AG10803 (cell line): ENCODE data around the gene LY86.

Source experiments
- DNase-seq: peaks from one replicate; pipeline ENCODE4 v3.0.0; 2010; ENCODE audit warnings: low read depth
- H3K4me3 ChIP-seq: 2 replicates; pipeline ENCODE4 v1.5.1; 2011; ENCODE audit warnings: mild to moderate bottlenecking, low read length, control low read depth
- TF ChIP-seq, protein P1 (sequence below): conservative IDR thresholded peaks from 2 replicates; pipeline ENCODE4 v1.5.1; 2011; ENCODE audit warnings: mild to moderate bottlenecking, low read length, control low read depth, inconsistent platforms

LY86 gene

DNA sequence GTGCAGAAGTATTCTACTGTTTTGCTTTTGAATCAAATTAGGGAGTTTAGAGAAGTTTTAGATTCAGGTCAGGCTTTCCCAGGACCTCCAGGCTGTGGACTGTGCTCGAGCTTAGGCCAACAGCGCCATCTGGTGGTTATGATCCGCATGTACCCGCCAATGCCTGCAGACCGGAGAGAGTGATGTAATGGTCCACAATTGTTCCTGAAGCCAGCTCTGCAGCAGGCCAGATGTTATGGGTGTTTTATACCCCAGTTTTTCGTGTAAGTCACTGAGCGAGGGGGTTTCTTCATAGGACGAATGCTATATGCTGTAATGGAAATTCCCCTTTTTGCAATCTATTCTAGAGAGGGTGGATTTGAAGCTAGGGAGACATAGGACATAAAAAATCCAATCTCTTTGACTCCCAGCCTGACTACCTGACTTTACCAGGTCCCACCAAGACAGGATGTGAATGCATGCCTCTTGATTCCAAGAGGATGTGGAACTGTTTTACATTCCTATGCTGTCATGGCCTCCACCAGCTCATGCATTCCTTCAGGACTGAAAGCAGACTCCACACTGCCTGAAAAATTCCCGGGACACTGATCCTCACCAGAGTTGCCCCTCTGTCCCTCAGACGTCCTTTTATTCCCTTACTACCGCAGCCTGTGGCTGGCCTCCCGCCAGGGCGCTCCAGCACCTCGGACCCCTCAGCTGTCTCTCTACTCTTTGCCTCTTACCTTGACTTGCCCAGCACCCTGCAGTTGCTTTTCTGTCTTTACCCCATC is 41.2 kb upstream of the LY86 start:
- peak; percentile 73 for DNase-seq
- no peak overlapping the region for H3K4me3 ChIP-seq
- TF ChIP-seq, protein P1, sequence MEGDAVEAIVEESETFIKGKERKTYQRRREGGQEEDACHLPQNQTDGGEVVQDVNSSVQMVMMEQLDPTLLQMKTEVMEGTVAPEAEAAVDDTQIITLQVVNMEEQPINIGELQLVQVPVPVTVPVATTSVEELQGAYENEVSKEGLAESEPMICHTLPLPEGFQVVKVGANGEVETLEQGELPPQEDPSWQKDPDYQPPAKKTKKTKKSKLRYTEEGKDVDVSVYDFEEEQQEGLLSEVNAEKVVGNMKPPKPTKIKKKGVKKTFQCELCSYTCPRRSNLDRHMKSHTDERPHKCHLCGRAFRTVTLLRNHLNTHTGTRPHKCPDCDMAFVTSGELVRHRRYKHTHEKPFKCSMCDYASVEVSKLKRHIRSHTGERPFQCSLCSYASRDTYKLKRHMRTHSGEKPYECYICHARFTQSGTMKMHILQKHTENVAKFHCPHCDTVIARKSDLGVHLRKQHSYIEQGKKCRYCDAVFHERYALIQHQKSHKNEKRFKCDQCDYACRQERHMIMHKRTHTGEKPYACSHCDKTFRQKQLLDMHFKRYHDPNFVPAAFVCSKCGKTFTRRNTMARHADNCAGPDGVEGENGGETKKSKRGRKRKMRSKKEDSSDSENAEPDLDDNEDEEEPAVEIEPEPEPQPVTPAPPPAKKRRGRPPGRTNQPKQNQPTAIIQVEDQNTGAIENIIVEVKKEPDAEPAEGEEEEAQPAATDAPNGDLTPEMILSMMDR, result peak; percentile 90

DNA sequence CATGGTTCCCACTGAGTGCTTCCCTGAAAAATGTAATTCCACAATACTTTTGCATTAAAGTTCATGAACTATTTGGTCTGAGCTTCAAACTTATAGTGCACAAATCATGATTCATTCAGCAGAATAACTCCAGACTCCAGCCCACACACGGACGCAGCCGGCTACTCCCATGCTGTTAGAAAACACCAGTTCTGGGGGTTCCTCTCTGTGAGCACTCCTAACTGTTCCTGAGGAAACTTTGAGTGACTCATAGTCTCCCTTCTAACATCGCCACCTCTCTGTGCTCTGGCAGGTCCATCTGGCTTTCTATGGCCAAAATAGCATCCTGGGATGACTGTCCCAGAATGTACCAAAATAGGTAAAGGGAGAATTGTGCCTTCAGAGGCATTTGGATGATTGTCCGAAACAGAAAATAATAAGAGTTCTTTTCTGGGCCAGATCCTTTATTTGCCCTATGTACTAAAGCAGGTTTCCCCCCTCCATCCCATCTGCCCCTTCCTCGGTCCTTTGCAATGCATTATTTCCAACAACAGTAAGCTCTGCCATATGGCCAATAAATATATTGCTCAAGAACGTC is 32.3 kb upstream of the LY86 start:
- DNase-seq, result peak; percentile 2
- TF ChIP-seq, protein P1, result no peak

DNA sequence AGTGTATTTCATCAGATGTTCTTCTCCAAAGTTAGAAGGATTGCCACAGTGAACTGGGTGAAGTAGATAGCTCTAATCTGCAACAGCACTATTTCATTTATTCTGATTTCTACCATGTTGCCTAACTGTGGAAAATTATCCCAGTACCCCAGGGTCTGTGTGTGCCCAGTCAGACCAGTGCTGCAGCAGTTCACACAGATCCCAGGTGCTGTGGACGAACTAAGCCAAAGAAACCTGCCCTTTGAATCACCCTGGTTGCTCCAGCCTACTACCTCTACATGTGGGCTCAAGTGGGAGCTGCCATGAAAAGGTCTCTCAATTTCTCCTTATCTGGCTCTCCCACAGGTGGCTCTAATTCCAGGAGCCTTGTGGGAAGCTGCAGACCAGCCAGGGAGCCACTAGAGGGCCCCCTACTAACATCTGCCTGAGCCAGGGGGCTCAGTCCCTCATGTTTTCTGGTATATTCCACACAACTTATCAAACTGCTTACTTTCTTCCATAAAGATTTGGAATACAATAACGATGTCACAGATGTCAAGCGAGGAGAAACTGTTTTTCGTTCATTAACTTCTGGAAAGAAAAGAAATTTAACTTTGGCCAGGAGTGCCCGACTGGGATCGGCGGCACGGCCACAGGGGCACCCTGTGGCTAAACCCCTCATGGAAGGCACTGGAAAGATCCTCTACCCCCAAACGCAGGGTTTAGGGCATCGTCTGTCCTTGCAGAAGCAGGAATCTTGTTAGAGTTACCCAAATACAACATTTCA is 31.6 kb upstream of the LY86 start:
- no peak overlapping the region for H3K4me3 ChIP-seq
- DNase-seq, result peak; percentile 31
- TF ChIP-seq, protein P1, result peak; percentile 59

More for the DNA sequence above, 32.3 kb upstream of the LY86 start:
- H3K4me3 ChIP-seq, result no peak overlapping the region

DNA sequence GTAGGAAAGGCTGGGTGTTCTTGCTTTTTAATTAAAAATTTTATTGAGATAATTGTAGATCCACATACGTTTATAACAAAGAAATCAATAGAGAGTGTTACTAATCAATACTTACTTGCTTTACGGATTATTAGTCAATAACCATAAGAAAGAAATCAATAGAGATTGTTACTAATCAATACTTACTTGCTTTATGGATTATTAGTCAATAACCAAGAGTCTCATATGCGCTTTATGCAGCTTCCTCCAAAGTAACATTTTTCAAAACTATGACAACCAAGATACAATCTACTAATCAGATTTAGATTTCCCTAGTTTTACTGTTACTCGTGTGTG is 31.0 kb upstream of the LY86 start:
- TF ChIP-seq, protein P1, result no peak
- DNase-seq, result no peak
- H3K4me3 ChIP-seq, result no peak overlapping the region

DNA sequence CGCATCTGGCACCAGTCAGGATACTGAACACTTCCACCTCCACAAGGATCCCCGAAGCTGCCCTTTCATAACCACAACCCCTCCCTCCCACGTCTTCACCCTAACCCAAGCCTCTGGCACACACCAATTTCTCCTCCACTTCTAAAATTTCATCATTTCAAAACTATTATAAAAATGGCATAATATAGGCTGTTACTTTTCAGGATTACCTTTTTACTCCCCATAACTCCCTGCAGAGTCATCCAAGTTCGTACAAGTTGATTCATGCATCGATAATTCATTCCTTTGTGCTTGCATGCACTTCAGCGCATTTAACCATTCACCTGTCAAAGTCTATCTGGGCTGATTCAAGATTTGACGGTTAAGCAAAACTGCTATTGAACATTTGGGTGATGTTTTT is 30.6 kb upstream of the LY86 start:
- TF ChIP-seq, protein P1, result no peak
- no peak overlapping the region for H3K4me3 ChIP-seq
- no peak for DNase-seq

DNA sequence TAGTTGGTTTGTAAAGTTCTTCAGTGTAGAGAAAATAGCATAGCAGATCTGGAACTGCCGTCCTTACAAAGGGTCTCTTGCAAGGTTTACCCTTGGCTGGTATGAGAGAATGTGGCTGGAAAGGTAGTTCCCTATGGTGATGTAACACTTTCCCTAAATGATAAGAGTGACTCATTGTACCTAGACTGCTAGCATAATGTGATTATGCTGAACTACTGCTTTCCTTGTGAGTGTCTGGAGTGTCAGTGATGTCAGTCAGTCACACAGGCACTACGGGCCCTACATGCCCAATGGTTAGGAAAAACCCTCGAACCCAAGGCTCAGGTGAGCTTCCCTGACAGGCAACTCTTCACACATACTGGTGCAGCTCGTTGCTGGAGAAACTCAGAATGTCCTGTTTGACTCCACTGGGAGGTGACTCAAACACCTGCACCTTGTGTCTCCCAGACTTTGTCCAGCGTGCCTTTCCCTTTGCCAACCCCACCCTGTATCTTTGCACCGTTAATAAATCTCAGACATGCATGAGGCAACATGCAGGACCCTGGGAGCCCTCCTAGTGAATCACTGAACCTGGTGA is 28.4 kb upstream of the LY86 start:
- no peak overlapping the region for H3K4me3 ChIP-seq
- TF ChIP-seq, protein P1, result no peak
- DNase-seq, result no peak
